Right lobe of liver (tissue), 6 donors: ENCODE measurements around the gene FBRSL1. TPM values are rescaled to one million over a fixed set of nuclear protein-coding genes. Genes with fewer than 3 reads are reported as not detected.

ENCODE experiments used
- ATAC-seq, 4 donors: fragments of 200-7000 bp; cut with Tn5 transposase; one replicate each; pipeline ENCODE4 v1.9.1; 2020; ENCODE audit warnings: mild to moderate bottlenecking in 4 of 4, moderate library complexity in 4 of 4
- DNase-seq, 3 donors: peaks; one replicate each; pipeline ENCODE4 v3.0.0-alpha.2; 2020
- H3K27ac ChIP-seq, 3 donors: fragments of 200-600 bp; one replicate each; pipeline ENCODE4 v1.8.0; 2022
- H3K27me3 ChIP-seq, 2 donors: fragments of 200-600 bp; one replicate each; pipeline ENCODE4 v1.8.0; 2022
- H3K36me3 ChIP-seq, 4 donors: fragments of 200-600 bp; sonication (generic) in 1 of 4; one replicate each; pipeline versions ENCODE4 v1.5.1 to v1.8.0; 2017 to 2022; ENCODE audit warnings: control low read depth in 1 of 4
- H3K4me1 ChIP-seq, 4 donors: fragments of 200-600 bp; sonication (generic) in 1 of 4; one replicate each; pipeline versions ENCODE4 v1.5.1 to v1.8.0; 2017 to 2022; ENCODE audit warnings: control low read depth in 1 of 4
- H3K4me3 ChIP-seq, 3 donors: fragments of 200-600 bp; one replicate each; pipeline ENCODE4 v1.8.0; 2022
- H3K9me3 ChIP-seq, 4 donors: fragments of 200-600 bp; sonication (generic) in 1 of 4; one replicate each; pipeline versions ENCODE4 v1.5.1 to v1.8.0; 2017 to 2022; ENCODE audit warnings: control low read depth in 1 of 4
- POLR2A ChIP-seq: fragments of 450-650 bp; IDR thresholded peaks from one replicate; pipeline ENCODE4 v1.6.1; 2017; ENCODE audit warnings: antibody characterized with exemption, mild to moderate bottlenecking
- WGBS: methylation state at CpG from one replicate; pipeline ENCODE4 v1.1.6; 2018; ENCODE audit warnings: low coverage, low lambda C conversion rate; ENCODE audit not compliant: insufficient coverage; ENCODE audit errors: missing lambda C conversion rate; 5-methylcytosine and 5-hydroxymethylcytosine counted together
- intact Hi-C, 2 donors: fragments of 100-400 bp; cut with DNase I; formaldehyde crosslinking; loops; one replicate each; pipeline versions ENCODE4 v1.11.2 to v1.14.1; 2022
- total RNA-seq, 6 experiments: library from RNA; depleted of rRNA in 2 of 6; stranded (reverse); fragments of >200 nt in 2 of 6; fragmentation: NEBNext Ultra II Directional in 3 of 6; extraction: Animal tissue kit (Norgen Biotek cat#: 25700) in 3 of 6; gene quantifications; one replicate each; pipeline versions ENCODE4 v1.1.0 to v1.2.4, GENCODE V29; 2016 to 2023
- TF ChIP-seq, protein P1 (sequence below), 4 donors: fragments of 200-600 bp in 3 of 4; fragments of 450-650 bp in 1 of 4; IDR thresholded peaks; one replicate each; pipeline versions ENCODE4 v1.5.1 to v1.8.0; 2016 to 2022; ENCODE audit warnings: antibody characterized with exemption in 4 of 4, mild to moderate bottlenecking in 2 of 4
- donor health status: DM: no; HTN: yes; CAD: no.
- donor health status: DM: no; HTN: no; CAD: no.
- donor health status: DM: no; HTN: no; CAD: no.
- donor health status: DM: no; HTN: yes; CAD: no.
- donor health status: DM: no; HTN: yes; CAD: no.

FBRSL1 gene
- total RNA-seq, 6 experiments from 2014 or later = 16.2 to 27.6 (median 23.3) TPM

DNA sequence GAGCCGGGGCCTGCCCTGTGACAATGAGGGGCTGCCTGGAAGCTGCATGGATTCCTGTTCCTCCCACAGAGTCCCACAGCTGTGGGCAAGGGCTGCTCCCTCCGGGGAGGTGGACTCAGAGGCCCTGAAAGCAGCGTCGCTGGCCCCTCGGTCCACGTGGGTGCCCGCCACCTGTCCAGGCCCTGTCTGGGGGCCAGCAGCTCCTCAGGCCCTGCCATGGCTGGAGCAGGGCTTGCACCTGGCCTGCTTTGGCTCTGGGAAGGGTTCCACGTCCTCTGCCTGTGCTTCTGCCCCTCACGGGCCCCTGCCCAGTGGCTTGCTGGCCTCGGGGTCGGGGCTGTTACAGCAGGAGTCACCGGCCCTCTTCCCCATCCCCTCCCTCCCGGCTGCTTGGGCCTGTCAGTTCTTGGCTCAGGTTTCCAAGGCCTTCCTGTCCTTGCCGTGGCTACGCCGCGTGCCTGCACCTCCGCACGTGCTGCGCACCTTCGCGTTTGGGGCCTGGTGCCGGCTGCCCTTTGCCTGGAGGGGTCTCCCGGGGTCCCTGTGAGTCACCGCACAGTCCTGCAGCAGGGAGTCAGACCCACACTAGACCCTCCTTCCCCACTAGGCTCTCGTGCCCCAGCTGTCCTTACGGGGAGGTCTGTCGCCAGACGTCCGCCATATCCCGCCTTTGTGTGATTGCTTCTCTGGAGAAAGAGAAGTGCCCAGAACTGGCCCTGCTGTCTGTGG lies 5.8 kb downstream of the FBRSL1 start:
- Histone ChIP-seq H3K27me3 (no peaks in the 10 kb centered on the region), H3K27ac (no peak overlapping the region), H3K9me3 (no peaks in the 10 kb centered on the region), H3K36me3 (no peaks in the 10 kb centered on the region), H3K4me3 (no peak overlapping the region), H3K4me1 (peaks cover 0 to 68% (median 36%) of the 10 kb centered on the region in 4 donors)
- no peak for DNase-seq
- no peak for TF ChIP-seq POLR2A
- TF ChIP-seq, protein P1, sequence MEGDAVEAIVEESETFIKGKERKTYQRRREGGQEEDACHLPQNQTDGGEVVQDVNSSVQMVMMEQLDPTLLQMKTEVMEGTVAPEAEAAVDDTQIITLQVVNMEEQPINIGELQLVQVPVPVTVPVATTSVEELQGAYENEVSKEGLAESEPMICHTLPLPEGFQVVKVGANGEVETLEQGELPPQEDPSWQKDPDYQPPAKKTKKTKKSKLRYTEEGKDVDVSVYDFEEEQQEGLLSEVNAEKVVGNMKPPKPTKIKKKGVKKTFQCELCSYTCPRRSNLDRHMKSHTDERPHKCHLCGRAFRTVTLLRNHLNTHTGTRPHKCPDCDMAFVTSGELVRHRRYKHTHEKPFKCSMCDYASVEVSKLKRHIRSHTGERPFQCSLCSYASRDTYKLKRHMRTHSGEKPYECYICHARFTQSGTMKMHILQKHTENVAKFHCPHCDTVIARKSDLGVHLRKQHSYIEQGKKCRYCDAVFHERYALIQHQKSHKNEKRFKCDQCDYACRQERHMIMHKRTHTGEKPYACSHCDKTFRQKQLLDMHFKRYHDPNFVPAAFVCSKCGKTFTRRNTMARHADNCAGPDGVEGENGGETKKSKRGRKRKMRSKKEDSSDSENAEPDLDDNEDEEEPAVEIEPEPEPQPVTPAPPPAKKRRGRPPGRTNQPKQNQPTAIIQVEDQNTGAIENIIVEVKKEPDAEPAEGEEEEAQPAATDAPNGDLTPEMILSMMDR (IDR thresholded peaks at IDR 0.05) = no peak
- WGBS = 64% methylated on average over 4 of the region's 31 CpGs
- intact Hi-C loops = no loop called here
- no peak for ATAC-seq

DNA sequence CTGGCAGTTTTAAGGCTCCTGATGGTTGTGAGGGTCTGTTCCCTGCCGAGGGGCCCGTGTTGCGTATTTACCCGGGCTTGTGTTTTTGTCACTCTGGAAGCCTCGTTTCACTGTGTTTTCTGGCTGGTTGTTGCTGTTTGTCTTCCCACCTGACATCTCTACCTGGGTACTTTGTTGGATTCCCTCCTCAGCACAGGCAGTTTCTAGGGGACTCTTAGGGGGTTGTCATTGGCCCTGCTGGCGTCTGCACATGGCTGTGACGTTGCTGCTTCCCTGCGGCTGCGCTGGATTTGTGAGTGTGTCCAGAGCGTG lies 6.4 kb downstream of the FBRSL1 start:
- no peaks in the 10 kb centered on the region for H3K36me3 ChIP-seq
- TF ChIP-seq, protein P1 (IDR thresholded peaks at IDR 0.05) = no peak
- ATAC-seq = no peak
- no peak overlapping the region for H3K27ac ChIP-seq
- peaks cover 0 to 73% (median 38%) of the 10 kb centered on the region in 4 donors for H3K4me1 ChIP-seq
- DNase-seq = no peak
- WGBS = 77% methylated on average over 5 of the region's 10 CpGs
- H3K9me3 ChIP-seq = no peaks in the 10 kb centered on the region
- no peak overlapping the region for H3K4me3 ChIP-seq
- intact Hi-C loops = no loop called here
- H3K27me3 ChIP-seq = no peaks in the 10 kb centered on the region

DNA sequence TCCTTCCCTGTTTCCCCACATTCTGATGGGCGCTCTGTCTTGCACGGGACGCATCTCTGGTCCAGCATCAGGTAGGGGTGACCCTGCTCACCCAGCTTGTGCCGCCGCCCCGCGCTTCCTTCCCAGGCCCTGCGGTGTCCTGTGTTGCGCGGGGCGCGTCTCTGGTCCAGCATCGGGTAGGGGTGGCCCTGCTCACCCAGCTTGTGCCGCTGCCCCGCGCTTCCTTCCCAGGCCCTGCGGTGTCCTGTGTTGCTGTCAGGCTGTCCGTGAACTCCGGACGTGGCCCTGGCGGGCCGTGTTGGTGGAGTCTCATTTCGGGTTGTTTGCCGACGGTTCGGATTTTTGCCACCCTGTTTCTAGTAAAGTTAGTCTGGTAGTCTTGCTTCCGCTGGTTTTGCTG lies 6.8 kb downstream of the FBRSL1 start:
- 89% methylated on average over 14 of the region's 27 CpGs for WGBS
- Histone ChIP-seq H3K9me3 (no peaks in the 10 kb centered on the region), H3K36me3 (no peaks in the 10 kb centered on the region), H3K27ac (no peak overlapping the region), H3K27me3 (no peaks in the 10 kb centered on the region), H3K4me3 (no peak overlapping the region), H3K4me1 (peaks cover 0 to 74% (median 38%) of the 10 kb centered on the region in 4 donors)
- TF ChIP-seq, protein P1 (IDR thresholded peaks at IDR 0.05) = no peak
- TF ChIP-seq POLR2A = no peak
- ATAC-seq (no peak), DNase-seq (no peak)
- intact Hi-C loops = no loop called here

DNA sequence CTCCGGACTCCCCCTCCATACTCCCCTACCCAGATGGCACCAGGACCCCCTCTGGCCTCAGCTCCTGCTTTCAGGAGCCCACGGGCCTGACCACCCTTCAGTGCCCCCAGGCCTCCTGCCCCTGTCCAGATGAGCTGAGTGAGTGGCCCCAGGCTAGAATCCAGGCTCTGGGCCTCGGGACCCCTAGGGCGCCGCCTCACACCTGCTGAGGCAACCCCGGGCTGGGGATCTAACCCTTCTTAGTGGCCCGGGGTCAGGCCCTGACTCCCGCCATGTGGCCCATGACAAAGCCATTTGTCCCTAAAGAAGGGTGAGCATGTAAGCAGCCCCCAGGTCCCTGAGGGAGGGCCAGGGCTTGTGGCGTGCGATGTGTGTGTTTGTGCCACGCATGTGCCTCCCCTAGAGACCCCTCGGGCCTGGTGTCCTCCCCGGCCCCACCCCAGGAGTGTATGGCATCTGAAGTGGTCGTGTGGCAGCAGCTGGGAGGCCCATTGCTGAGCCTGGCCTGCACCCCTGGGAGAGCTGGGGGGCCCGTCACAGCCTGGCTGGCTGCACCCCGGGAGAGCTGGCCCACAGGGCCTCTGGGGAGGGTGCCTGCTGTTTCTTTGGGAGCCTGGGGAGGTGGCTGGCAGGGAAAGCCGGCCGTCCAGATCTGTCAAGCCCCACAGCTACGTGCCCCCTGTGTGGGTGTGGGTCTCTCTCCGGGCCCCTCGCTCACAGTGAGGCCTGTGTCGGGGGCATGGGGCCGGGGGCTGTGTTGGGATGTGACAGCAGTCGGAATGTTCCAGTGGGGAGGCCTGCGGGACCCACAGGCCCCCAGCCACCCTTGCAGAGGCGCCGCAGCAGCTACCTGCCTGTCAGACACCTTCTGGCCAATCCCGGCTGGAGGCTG lies 7.8 kb downstream of the FBRSL1 start:
- 95% methylated on average over 7 of the region's 28 CpGs for WGBS
- Histone ChIP-seq H3K4me1 (peaks cover 0 to 72% (median 37%) of the 10 kb centered on the region in 4 donors), H3K4me3 (no peak overlapping the region), H3K27me3 (no peaks in the 10 kb centered on the region), H3K27ac (no peak overlapping the region), H3K9me3 (no peaks in the 10 kb centered on the region), H3K36me3 (no peaks in the 10 kb centered on the region)
- no peak for ATAC-seq
- DNase-seq = no peak
- intact Hi-C loops = no loop called here
- TF ChIP-seq, protein P1 (IDR thresholded peaks at IDR 0.05) = no peak
